Astrocyte of the cerebellum (primary cell): ENCODE results near the gene MXD4.

ENCODE experiments used
- DNase-seq: peaks from one replicate; pipeline ENCODE4 v3.0.0-alpha.2; 2011; ENCODE audit warnings: low read depth
- H3K4me3 ChIP-seq: 2 replicates; pipeline ENCODE4 v1.5.1; 2011; ENCODE audit warnings: mild to moderate bottlenecking, low read depth, low read length, moderate library complexity
- in situ Hi-C: cut with HindIII; loops from 2 replicates; pipeline ENCODE4 v1.10.0; 2017; ENCODE audit warnings: low sequenced_read_pairs
- TF ChIP-seq, protein P1 (sequence below): IDR thresholded peaks from 2 replicates; pipeline ENCODE4 v1.5.1; 2012; ENCODE audit warnings: low read length, low read depth, moderate library complexity, mild to moderate bottlenecking; ENCODE audit errors: missing control alignments

Gene MXD4

GRCh38 chr4:2250357-2251072 is 11.4 kb downstream of the MXD4 start:
- TF ChIP-seq, protein P1, sequence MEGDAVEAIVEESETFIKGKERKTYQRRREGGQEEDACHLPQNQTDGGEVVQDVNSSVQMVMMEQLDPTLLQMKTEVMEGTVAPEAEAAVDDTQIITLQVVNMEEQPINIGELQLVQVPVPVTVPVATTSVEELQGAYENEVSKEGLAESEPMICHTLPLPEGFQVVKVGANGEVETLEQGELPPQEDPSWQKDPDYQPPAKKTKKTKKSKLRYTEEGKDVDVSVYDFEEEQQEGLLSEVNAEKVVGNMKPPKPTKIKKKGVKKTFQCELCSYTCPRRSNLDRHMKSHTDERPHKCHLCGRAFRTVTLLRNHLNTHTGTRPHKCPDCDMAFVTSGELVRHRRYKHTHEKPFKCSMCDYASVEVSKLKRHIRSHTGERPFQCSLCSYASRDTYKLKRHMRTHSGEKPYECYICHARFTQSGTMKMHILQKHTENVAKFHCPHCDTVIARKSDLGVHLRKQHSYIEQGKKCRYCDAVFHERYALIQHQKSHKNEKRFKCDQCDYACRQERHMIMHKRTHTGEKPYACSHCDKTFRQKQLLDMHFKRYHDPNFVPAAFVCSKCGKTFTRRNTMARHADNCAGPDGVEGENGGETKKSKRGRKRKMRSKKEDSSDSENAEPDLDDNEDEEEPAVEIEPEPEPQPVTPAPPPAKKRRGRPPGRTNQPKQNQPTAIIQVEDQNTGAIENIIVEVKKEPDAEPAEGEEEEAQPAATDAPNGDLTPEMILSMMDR: no peak
- in situ Hi-C loops: no loop called here
- no peak overlapping the region for H3K4me3 ChIP-seq
- no peak for DNase-seq

GRCh38 chr4:2249526-2250356 is 12.2 kb downstream of the MXD4 start:
- in situ Hi-C loops: loop anchor here (10.0 kb wide), 2 partner anchors 75 to 385 kb away; no protein-coding TSS in a partner anchor
- no peak overlapping the region for H3K4me3 ChIP-seq
- DNase-seq: no peak
- TF ChIP-seq, protein P1: no peak

- no peak for DNase-seq
- in situ Hi-C loops: loop anchor here (10.0 kb wide), 2 partner anchors 76 to 386 kb away; no protein-coding TSS in a partner anchor
- TF ChIP-seq, protein P1: no peak
- no peak overlapping the region for H3K4me3 ChIP-seq
Observed at GRCh38 chr4:2248821-2249261, 13.1 kb downstream of the MXD4 start.

DNA sequence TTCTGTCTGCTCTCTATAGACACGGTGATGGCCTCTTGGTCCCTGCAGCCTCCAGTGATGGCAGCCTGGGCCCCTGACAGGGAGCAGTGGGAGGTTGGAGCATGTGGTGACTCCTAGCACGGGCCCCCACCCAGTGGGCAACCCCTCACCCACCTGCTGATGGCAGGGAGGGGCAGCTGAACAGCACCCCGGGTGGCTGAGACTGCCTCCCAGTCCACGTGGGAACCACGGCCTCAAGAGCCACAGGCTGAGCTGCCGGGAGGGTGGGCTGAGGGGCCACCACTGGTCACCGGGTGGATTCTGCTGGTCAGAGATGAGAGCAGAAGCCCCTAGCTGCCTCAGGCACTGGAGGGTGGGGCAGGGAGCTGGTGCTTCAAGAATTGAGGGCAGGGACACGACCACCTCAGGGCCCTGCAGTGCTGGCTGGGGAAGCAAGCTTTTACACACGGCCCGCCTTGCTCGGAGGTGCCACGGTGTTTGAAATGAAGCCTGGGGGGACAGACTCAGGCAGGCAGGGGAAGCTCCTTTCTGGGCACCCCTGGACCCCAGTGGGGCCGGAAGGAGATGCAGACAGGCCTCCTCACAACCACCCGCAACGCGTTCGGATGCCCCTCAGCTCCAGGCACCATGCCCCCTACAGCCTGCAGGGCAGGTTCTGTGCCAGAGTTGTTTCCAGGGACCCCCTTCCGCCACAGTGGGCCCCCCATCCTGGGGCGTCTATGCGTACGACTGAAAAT is 13.7 kb downstream of the MXD4 start:
- in situ Hi-C loops: loop anchor here (10.0 kb wide), 2 partner anchors 77 to 387 kb away; no protein-coding TSS in a partner anchor
- no peak overlapping the region for H3K4me3 ChIP-seq
- DNase-seq: no peak

DNA sequence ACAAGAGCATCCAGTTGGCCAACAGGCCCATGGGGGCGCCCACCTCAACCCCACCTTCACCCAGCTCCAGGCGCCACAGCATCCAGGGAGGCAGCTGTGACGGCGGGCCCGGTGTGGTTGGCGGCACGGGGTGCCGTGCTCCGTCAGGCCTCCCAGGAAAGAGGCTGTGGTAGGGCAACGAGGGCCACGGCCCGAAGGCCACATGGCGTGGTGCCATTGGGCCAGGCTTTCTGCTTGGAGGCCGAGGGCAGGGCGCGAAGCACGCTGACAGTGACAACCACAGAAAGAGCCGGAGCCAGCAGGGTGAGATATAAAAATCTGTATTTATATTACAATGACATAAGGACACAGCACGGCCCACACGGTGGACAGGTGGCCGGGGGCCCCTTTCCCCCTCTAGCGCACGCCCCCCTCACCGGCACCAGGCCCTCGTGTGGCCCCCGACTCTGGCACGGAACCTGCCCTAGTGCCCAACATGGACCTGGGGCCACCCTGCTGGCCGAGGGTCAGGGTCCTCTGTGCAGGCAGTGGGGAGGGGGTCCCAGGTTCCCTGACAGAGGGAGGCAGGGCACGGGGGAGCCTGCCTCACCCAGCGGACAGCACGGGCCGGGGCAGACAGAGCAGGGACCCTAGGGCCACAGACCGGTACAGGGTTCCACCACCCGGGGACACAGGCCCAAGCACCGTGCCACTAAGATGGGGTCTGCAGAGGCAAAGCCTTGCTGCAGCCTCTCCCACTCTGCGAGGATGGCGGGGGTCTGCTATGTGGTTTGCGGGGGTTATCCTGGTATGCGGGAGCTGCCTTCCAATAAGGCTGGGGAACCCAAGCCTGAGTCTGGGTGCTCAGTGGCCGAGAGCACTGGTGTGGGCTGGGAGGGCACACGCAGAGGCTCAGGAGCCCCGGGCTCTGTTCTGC is 14.5 kb downstream of the MXD4 start:
- no peak for DNase-seq
- H3K4me3 ChIP-seq: no peak overlapping the region
- in situ Hi-C loops: loop anchor here (10.0 kb wide), 2 partner anchors 77 to 387 kb away; no protein-coding TSS in a partner anchor
- TF ChIP-seq, protein P1: no peak

More for the DNA sequence above, 13.7 kb downstream of the MXD4 start:
- TF ChIP-seq, protein P1: no peak
